Neuronal stem cell (in vitro differentiated cells): Measurements from ENCODE around the gene FATE1.

Source experiments
- DNase-seq: peaks from one replicate; pipeline ENCODE4 v3.0.0-alpha.2; 2013; ENCODE audit warnings: low spot score
- H2AFZ ChIP-seq: one replicate; pipeline ENCODE4 v1.6.1; 2013; ENCODE audit warnings: mild to moderate bottlenecking, low read length, inconsistent platforms
- H2AK5ac ChIP-seq: 2 replicates; pipeline ENCODE4 v1.6.1; 2013; ENCODE audit warnings: low read depth, mild to moderate bottlenecking, inconsistent platforms, low read length, moderate library complexity, mixed read lengths
- H2BK120ac ChIP-seq: 2 replicates; pipeline ENCODE4 v1.6.1; 2013; ENCODE audit warnings: low read depth, mild to moderate bottlenecking, inconsistent platforms, low read length, moderate library complexity, mixed read lengths
- H2BK12ac ChIP-seq: one replicate; pipeline ENCODE4 v1.6.1; 2013; ENCODE audit warnings: low read length, inconsistent platforms
- H2BK15ac ChIP-seq: 2 replicates; pipeline ENCODE4 v1.6.1; 2013; ENCODE audit warnings: mild to moderate bottlenecking, low read length, inconsistent platforms, mixed read lengths
- H2BK5ac ChIP-seq: one replicate; pipeline ENCODE4 v1.6.1; 2013; ENCODE audit warnings: inconsistent platforms, mild to moderate bottlenecking, low read length, moderate library complexity
- H3K14ac ChIP-seq: one replicate; pipeline ENCODE4 v1.6.1; 2013; ENCODE audit warnings: low read length, inconsistent platforms
- H3K18ac ChIP-seq: 2 replicates; pipeline ENCODE4 v1.6.1; 2013; ENCODE audit warnings: low read length, inconsistent platforms
- H3K23ac ChIP-seq: 2 replicates; pipeline ENCODE4 v1.6.1; 2013; ENCODE audit warnings: low read depth, mild to moderate bottlenecking, mixed read lengths, low read length, inconsistent platforms; ENCODE audit not compliant: poor library complexity
- H3K27ac ChIP-seq: replicated peaks from 3 replicates; pipeline ENCODE4 v1.5.1; 2013; ENCODE audit warnings: low read length, inconsistent platforms
- H3K27me3 ChIP-seq, 3 experiments: 2 replicates each; pipeline ENCODE4 v1.6.1; 2013; ENCODE audit warnings: low read length in 3 of 3, mild to moderate bottlenecking in 2 of 3, inconsistent platforms in 1 of 3, low read depth in 1 of 3, mixed read lengths in 1 of 3, moderate library complexity in 1 of 3; ENCODE audit not compliant: control insufficient read depth in 3 of 3, insufficient read depth in 3 of 3
- H3K36me3 ChIP-seq, 2 donors: replicated peaks in 1 of 2; 2 replicates each; pipeline ENCODE4 v1.6.1; 2013; ENCODE audit warnings: low read length in 2 of 2; ENCODE audit not compliant: control insufficient read depth in 2 of 2, insufficient read depth in 2 of 2
- H3K4ac ChIP-seq: 2 replicates; pipeline ENCODE4 v1.6.1; 2013; ENCODE audit warnings: inconsistent platforms, mild to moderate bottlenecking, low read length, moderate library complexity
- H3K4me1 ChIP-seq, 2 donors: 1 replicate in 1 of 2; 2 replicates in 1 of 2; pipeline ENCODE4 v1.6.1; 2013; ENCODE audit warnings: low read length in 2 of 2, low read depth in 1 of 2; ENCODE audit not compliant: control insufficient read depth in 2 of 2, insufficient read depth in 1 of 2
- H3K4me2 ChIP-seq: one replicate; pipeline ENCODE4 v1.6.1; 2013; ENCODE audit warnings: mild to moderate bottlenecking, low read length, inconsistent platforms; ENCODE audit not compliant: insufficient read depth, poor library complexity, severe bottlenecking
- H3K4me3 ChIP-seq, 2 donors: 2 replicates each; pipeline ENCODE4 v1.5.1; 2013; ENCODE audit warnings: low read length in 2 of 2, mild to moderate bottlenecking in 2 of 2, inconsistent platforms in 1 of 2, moderate library complexity in 1 of 2
- H3K79me1 ChIP-seq: one replicate; pipeline ENCODE4 v1.6.1; 2013; ENCODE audit warnings: low read depth, mild to moderate bottlenecking, inconsistent platforms, low read length, moderate library complexity
- H3K9ac ChIP-seq: one replicate; pipeline ENCODE4 v1.6.1; 2013; ENCODE audit warnings: mild to moderate bottlenecking, low read depth, low read length, inconsistent platforms; ENCODE audit not compliant: poor library complexity
- H3K9me3 ChIP-seq, 2 donors: replicated peaks in 1 of 2; 2 replicates each; pipeline versions ENCODE3 to v1.6.1; 2013; ENCODE audit warnings: low read length in 2 of 2, mild to moderate bottlenecking in 2 of 2, inconsistent platforms in 1 of 2, low read depth in 1 of 2, mixed read lengths in 1 of 2, moderate library complexity in 1 of 2; ENCODE audit not compliant: control insufficient read depth in 2 of 2, insufficient read depth in 1 of 2
- H4K8ac ChIP-seq: one replicate; pipeline ENCODE4 v1.6.1; 2013; ENCODE audit warnings: low read depth, mild to moderate bottlenecking, inconsistent platforms, low read length, moderate library complexity
- H4K91ac ChIP-seq: one replicate; pipeline ENCODE4 v1.6.1; 2013; ENCODE audit warnings: low read length, low read depth, mild to moderate bottlenecking, inconsistent platforms; ENCODE audit not compliant: poor library complexity
- WGBS, 2 donors: extraction: QIAGEN DNeasy Blood & Tissue Kit; methylation state at CpG; one replicate each; pipeline ENCODE4 v1.1.7; 2013; ENCODE audit warnings: missing lambda C conversion rate in 2 of 2, mixed read lengths in 1 of 2; ENCODE audit not compliant: insufficient read length in 2 of 2, insufficient replicate concordance in 1 of 2; ENCODE audit errors: extremely low coverage in 2 of 2; 5-methylcytosine and 5-hydroxymethylcytosine counted together

Gene FATE1

GRCh38 chrX:151703487-151703886 lies 12.3 kb upstream of the FATE1 start:
- H3K9ac ChIP-seq, result no peak overlapping the region
- no peak overlapping the region for H4K8ac ChIP-seq
- no peak overlapping the region for H3K4ac ChIP-seq
- no peak overlapping the region for H4K91ac ChIP-seq
- H3K27me3 ChIP-seq, result peaks cover 0 to 22% (median 0%) of the 10 kb centered on the region in 3 experiments
- no peak overlapping the region for H3K4me3 ChIP-seq
- H3K27ac ChIP-seq, result no peak overlapping the region
- H2BK5ac ChIP-seq, result no peak overlapping the region
- H3K14ac ChIP-seq, result no peak overlapping the region
- H3K9me3 ChIP-seq, result no peaks in the 10 kb centered on the region
- H3K4me1 ChIP-seq, result peaks cover 0 to 6% of the 10 kb centered on the region in 2 donors
- no CpG with 5 or more reads among the region's 7 CpGs for WGBS, 2 donors
- no peak overlapping the region for H2BK12ac ChIP-seq
- no peak overlapping the region for H3K4me2 ChIP-seq
- H3K18ac ChIP-seq, result no peak overlapping the region
- H3K36me3 ChIP-seq, result no peaks in the 10 kb centered on the region
- no peak overlapping the region for H3K23ac ChIP-seq
- no peak overlapping the region for H2AFZ ChIP-seq
- H2AK5ac ChIP-seq, result no peak overlapping the region
- H3K79me1 ChIP-seq, result no peaks in the 10 kb centered on the region
- no peak overlapping the region for H2BK15ac ChIP-seq
- H2BK120ac ChIP-seq, result no peak overlapping the region
- no peak for DNase-seq

DNA sequence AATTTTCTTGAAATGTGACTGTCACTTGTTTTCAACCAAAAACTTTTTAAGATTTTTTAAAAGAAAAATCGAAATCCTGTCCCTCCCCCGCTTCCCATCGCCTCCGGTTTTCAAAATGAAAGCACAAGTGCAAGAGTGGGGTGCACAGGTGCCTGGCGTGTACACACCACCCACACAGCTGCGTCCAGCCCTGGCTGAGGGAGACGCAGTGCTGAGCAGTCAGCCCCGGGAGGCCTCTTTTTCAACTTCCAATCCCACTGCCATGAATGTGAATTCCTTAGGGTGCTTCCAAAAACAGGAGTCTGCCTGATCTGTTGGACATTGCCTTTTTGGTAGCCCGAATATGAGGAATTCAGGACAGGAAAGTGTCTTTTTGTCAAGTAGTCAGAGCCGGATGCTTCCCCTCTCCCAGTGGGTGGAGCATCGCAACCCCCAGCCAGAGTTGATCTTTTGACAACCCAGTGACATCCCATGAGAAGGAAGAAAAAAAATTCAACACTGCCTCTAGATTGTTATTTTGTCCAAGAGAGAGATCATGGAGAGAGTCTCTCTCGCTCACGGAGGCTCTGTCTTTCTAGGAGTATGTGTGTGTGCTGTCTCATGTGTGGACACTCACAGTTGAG lies 11.7 kb upstream of the FATE1 start:
- Histone ChIP-seq H3K23ac (no peak overlapping the region), H2AFZ (no peak overlapping the region), H2BK5ac (no peak overlapping the region), H3K79me1 (no peaks in the 10 kb centered on the region), H3K14ac (no peak overlapping the region), H2AK5ac (no peak overlapping the region), H2BK12ac (no peak overlapping the region), H3K9me3 (no peaks in the 10 kb centered on the region), H3K18ac (no peak overlapping the region), H3K36me3 (no peaks in the 10 kb centered on the region), H4K8ac (no peak overlapping the region), H2BK120ac (no peak overlapping the region), H2BK15ac (no peak overlapping the region), H3K27me3 (peaks cover 0 to 22% (median 0%) of the 10 kb centered on the region in 3 experiments), H3K27ac (no peak overlapping the region), H3K9ac (no peak overlapping the region), H4K91ac (no peak overlapping the region), H3K4ac (no peak overlapping the region), H3K4me1 (peaks cover 0 to 6% of the 10 kb centered on the region in 2 donors), H3K4me3 (no peak overlapping the region), H3K4me2 (no peak overlapping the region)
- no peak for DNase-seq
- WGBS, 2 donors, result no CpG with 5 or more reads among the region's 13 CpGs

DNA sequence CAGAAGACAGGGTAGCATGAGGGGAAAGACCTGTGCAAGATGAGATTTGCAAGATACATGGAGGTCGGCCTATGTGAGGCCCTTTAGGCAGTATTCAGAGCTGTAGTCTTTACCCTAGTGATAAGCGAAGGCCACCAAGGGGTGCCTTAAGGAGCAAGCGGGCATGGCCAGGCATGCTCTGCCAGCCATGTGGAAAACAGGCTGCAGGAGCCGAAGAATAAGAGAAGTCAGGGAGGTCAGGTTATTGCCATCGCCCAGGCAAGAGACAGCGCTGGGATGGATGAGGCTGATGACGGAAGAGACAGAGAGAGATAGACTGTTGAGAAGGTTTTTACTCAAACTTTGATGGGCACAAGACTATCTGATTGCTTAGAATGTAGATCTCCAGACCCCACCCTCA lies 7.0 kb upstream of the FATE1 start:
- no peaks in the 10 kb centered on the region for H3K79me1 ChIP-seq
- H3K18ac ChIP-seq, result no peak overlapping the region
- no peak overlapping the region for H3K27ac ChIP-seq
- no peak overlapping the region for H2BK5ac ChIP-seq
- peaks cover 0 to 13% (median 0%) of the 10 kb centered on the region in 3 experiments for H3K27me3 ChIP-seq
- no peak overlapping the region for H2AFZ ChIP-seq
- no peak overlapping the region for H2BK12ac ChIP-seq
- no peak overlapping the region for H3K4me2 ChIP-seq
- H3K14ac ChIP-seq, result no peak overlapping the region
- H3K4ac ChIP-seq, result no peak overlapping the region
- no peak overlapping the region for H2AK5ac ChIP-seq
- no peaks in the 10 kb centered on the region for H3K9me3 ChIP-seq
- no peak overlapping the region for H2BK15ac ChIP-seq
- DNase-seq, result no peak
- H4K8ac ChIP-seq, result no peak overlapping the region
- no CpG with 5 or more reads among the region's 7 CpGs for WGBS, 2 donors
- H3K4me1 ChIP-seq, result peaks cover 0 to 2% of the 10 kb centered on the region in 2 donors
- H3K9ac ChIP-seq, result no peak overlapping the region
- no peak overlapping the region for H3K4me3 ChIP-seq
- no peak overlapping the region for H3K23ac ChIP-seq
- no peak overlapping the region for H4K91ac ChIP-seq
- H3K36me3 ChIP-seq, result no peaks in the 10 kb centered on the region
- H2BK120ac ChIP-seq, result no peak overlapping the region

GRCh38 chrX:151710457-151710856 lies 5.4 kb upstream of the FATE1 start:
- peaks cover 0 to 9% (median 0%) of the 10 kb centered on the region in 3 experiments for H3K27me3 ChIP-seq
- no peaks in the 10 kb centered on the region for H3K79me1 ChIP-seq
- H3K18ac ChIP-seq, result no peak overlapping the region
- H3K4me3 ChIP-seq, result no peak overlapping the region
- no peak overlapping the region for H3K23ac ChIP-seq
- H3K4me1 ChIP-seq, result no peaks in the 10 kb centered on the region
- H4K8ac ChIP-seq, result no peak overlapping the region
- H4K91ac ChIP-seq, result no peak overlapping the region
- DNase-seq, result no peak
- H3K14ac ChIP-seq, result no peak overlapping the region
- no peaks in the 10 kb centered on the region for H3K9me3 ChIP-seq
- H3K36me3 ChIP-seq, result no peaks in the 10 kb centered on the region
- H3K27ac ChIP-seq, result no peak overlapping the region
- H2BK120ac ChIP-seq, result no peak overlapping the region
- H2BK5ac ChIP-seq, result no peak overlapping the region
- H2AFZ ChIP-seq, result no peak overlapping the region
- H2BK15ac ChIP-seq, result no peak overlapping the region
- no peak overlapping the region for H3K4ac ChIP-seq
- no peak overlapping the region for H3K4me2 ChIP-seq
- no peak overlapping the region for H2AK5ac ChIP-seq
- H2BK12ac ChIP-seq, result no peak overlapping the region
- no peak overlapping the region for H3K9ac ChIP-seq
- no CpG with 5 or more reads among the region's 2 CpGs for WGBS, 2 donors
